HUES64 (cell line): ENCODE results near the gene ITGAL.
"Not testable (repeated sequence)": the region's sequence is repeated elsewhere in the genome, so short reads cannot be mapped to it uniquely, and the experiment has no call there.

ENCODE experiments used
- H3K27ac ChIP-seq: 2 replicates; pipeline ENCODE4 v1.7.0; 2013; ENCODE audit warnings: low read depth, low read length, inconsistent platforms
- H3K27me3 ChIP-seq: 2 replicates; pipeline ENCODE4 v1.6.1; 2013; ENCODE audit warnings: mild to moderate bottlenecking, low read length; ENCODE audit not compliant: insufficient read depth
- H3K36me3 ChIP-seq: 2 replicates; pipeline ENCODE4 v1.6.1; 2013; ENCODE audit warnings: mild to moderate bottlenecking, low read length; ENCODE audit not compliant: insufficient read depth
- H3K4me1 ChIP-seq: 2 replicates; pipeline ENCODE4 v1.6.1; 2013; ENCODE audit warnings: mild to moderate bottlenecking, low read length, moderate library complexity; ENCODE audit not compliant: insufficient read depth
- H3K4me3 ChIP-seq: 2 replicates; pipeline ENCODE4 v1.5.1; 2013; ENCODE audit warnings: mild to moderate bottlenecking, low read length, moderate library complexity
- H3K9ac ChIP-seq: 2 replicates; pipeline ENCODE4 v1.6.1; 2013; ENCODE audit warnings: mild to moderate bottlenecking, low read depth, low read length
- H3K9me3 ChIP-seq: 2 replicates; pipeline ENCODE4 v1.6.1; 2013; ENCODE audit warnings: low read depth, low read length; ENCODE audit not compliant: insufficient read depth
- WGBS: fragments of 150-250, 120-280 bp; methylation state at CpG from one replicate; pipeline ENCODE4 v1.1.7; 2013; ENCODE audit warnings: missing lambda C conversion rate; 5-methylcytosine and 5-hydroxymethylcytosine counted together

ITGAL gene

GRCh38 chr16:30477773-30478172 is 5.2 kb downstream of the ITGAL start:
- not testable (repeated sequence) for H3K4me1 ChIP-seq, H3K36me3 ChIP-seq, H3K9ac ChIP-seq, H3K4me3 ChIP-seq, H3K27ac ChIP-seq, H3K9me3 ChIP-seq, H3K27me3 ChIP-seq
- 92% methylated on average over 3 of the region's 3 CpGs for WGBS

- WGBS = 92% methylated on average over 12 of the region's 12 CpGs
- Histone ChIP-seq H3K9me3 (no peaks in the 10 kb centered on the region), H3K4me1 (no peaks in the 10 kb centered on the region), H3K9ac (no peak overlapping the region), H3K27ac (no peak overlapping the region), H3K36me3 (no peaks in the 10 kb centered on the region), H3K4me3 (no peak overlapping the region), H3K27me3 (no peaks in the 10 kb centered on the region)
Measured at GRCh38 chr16:30478766-30479478, 6.4 kb downstream of the ITGAL start.

- 92% methylated on average over 5 of the region's 5 CpGs for WGBS
- Histone ChIP-seq H3K27me3 (no peaks in the 10 kb centered on the region), H3K36me3 (no peaks in the 10 kb centered on the region), H3K9ac (no peak overlapping the region), H3K9me3 (no peaks in the 10 kb centered on the region), H3K4me1 (no peaks in the 10 kb centered on the region), H3K4me3 (no peak overlapping the region), H3K27ac (no peak overlapping the region)
Measured at GRCh38 chr16:30481381-30481780, 8.8 kb downstream of the ITGAL start.

GRCh38 chr16:30482366-30482765 is 9.8 kb downstream of the ITGAL start:
- Histone ChIP-seq H3K27ac (no peak overlapping the region), H3K9ac (no peak overlapping the region), H3K9me3 (no peaks in the 10 kb centered on the region), H3K4me3 (no peak overlapping the region), H3K4me1 (no peaks in the 10 kb centered on the region), H3K27me3 (no peaks in the 10 kb centered on the region), H3K36me3 (no peaks in the 10 kb centered on the region)
- 84% methylated on average over 3 of the region's 3 CpGs for WGBS

- H3K4me1 ChIP-seq = peaks cover 4% of the 10 kb centered on the region; the same call in 1 of the 2 replicates
- no peaks in the 10 kb centered on the region for H3K36me3 ChIP-seq
- no peak overlapping the region for H3K27ac ChIP-seq
- H3K27me3 ChIP-seq = no peaks in the 10 kb centered on the region
- H3K9ac ChIP-seq = no peak overlapping the region
- H3K9me3 ChIP-seq = no peaks in the 10 kb centered on the region
- H3K4me3 ChIP-seq = no peak overlapping the region
Measured at GRCh38 chr16:30484887-30485286, 12.3 kb downstream of the ITGAL start.

GRCh38 chr16:30485818-30486436 is 13.4 kb downstream of the ITGAL start:
- 93% methylated on average over 7 of the region's 7 CpGs for WGBS

GRCh38 chr16:30488764-30489605 is 16.4 kb downstream of the ITGAL start:
- Histone ChIP-seq H3K9me3 (no peaks in the 10 kb centered on the region), H3K4me3 (no peak overlapping the region), H3K9ac (no peak overlapping the region), H3K27me3 (no peaks in the 10 kb centered on the region), H3K27ac (no peak overlapping the region; the same call in 1 of the 2 replicates), H3K36me3 (no peaks in the 10 kb centered on the region), H3K4me1 (peaks cover 8% of the 10 kb centered on the region; the same call in 1 of the 2 replicates)
- 59% methylated on average over 10 of the region's 11 CpGs for WGBS

More at GRCh38 chr16:30485818-30486436, 13.4 kb downstream of the ITGAL start:
- H3K4me1 ChIP-seq = peaks cover 8% of the 10 kb centered on the region; the same call in 1 of the 2 replicates
- no peaks in the 10 kb centered on the region for H3K9me3 ChIP-seq
- H3K27ac ChIP-seq = no peak overlapping the region
- no peak overlapping the region for H3K9ac ChIP-seq
- no peaks in the 10 kb centered on the region for H3K36me3 ChIP-seq
- H3K27me3 ChIP-seq = no peaks in the 10 kb centered on the region
- H3K4me3 ChIP-seq = no peak overlapping the region

- no peak overlapping the region for H3K9ac ChIP-seq
- H3K27ac ChIP-seq = no peak overlapping the region
- no peaks in the 10 kb centered on the region for H3K36me3 ChIP-seq
- H3K4me3 ChIP-seq = no peak overlapping the region
- no peaks in the 10 kb centered on the region for H3K9me3 ChIP-seq
- no peaks in the 10 kb centered on the region for H3K27me3 ChIP-seq
- H3K4me1 ChIP-seq = peaks cover 8% of the 10 kb centered on the region; the same call in 1 of the 2 replicates
- WGBS = 63% methylated on average over 6 of the region's 6 CpGs
Measured at GRCh38 chr16:30490210-30490609, 17.7 kb downstream of the ITGAL start.

- no peak overlapping the region for H3K4me3 ChIP-seq
- no peaks in the 10 kb centered on the region for H3K36me3 ChIP-seq
- H3K4me1 ChIP-seq = peaks cover 8% of the 10 kb centered on the region; the same call in 1 of the 2 replicates
- 94% methylated on average over 4 of the region's 4 CpGs for WGBS
- no peak overlapping the region for H3K27ac ChIP-seq
- H3K9ac ChIP-seq = no peak overlapping the region
- no peaks in the 10 kb centered on the region for H3K27me3 ChIP-seq
- no peaks in the 10 kb centered on the region for H3K9me3 ChIP-seq
Measured at GRCh38 chr16:30491229-30491628, 18.7 kb downstream of the ITGAL start.

- Histone ChIP-seq H3K27ac (no peak overlapping the region), H3K4me1 (peaks cover 8% of the 10 kb centered on the region; the same call in 1 of the 2 replicates), H3K9ac (no peak overlapping the region), H3K36me3 (no peaks in the 10 kb centered on the region), H3K27me3 (no peaks in the 10 kb centered on the region), H3K9me3 (no peaks in the 10 kb centered on the region), H3K4me3 (no peak overlapping the region)
- 90% methylated on average over 6 of the region's 6 CpGs for WGBS
Measured at GRCh38 chr16:30491744-30492308, 19.3 kb downstream of the ITGAL start.
